Activated CD4-positive, alpha-beta memory T cell treated with anti-CD3 and anti-CD28 coated beads, Interleukin-2, amount 10 ng/mL, durations not matched to agents 7 days and 5 days (primary cell): ENCODE measurements around the gene BMI1. TPM values are rescaled to one million over a fixed set of nuclear protein-coding genes. Genes with fewer than 3 reads are reported as not detected.
"Not testable (repeated sequence)": the region's sequence is repeated elsewhere in the genome, so short reads cannot be mapped to it uniquely, and the experiment has no call there.

Experiments
- CTCF ChIA-PET: fragments of 350-600 bp; sonication (Branson Sonifier 250); formaldehyde crosslinking; loops from one replicate; lab custom pipeline; 2021; ENCODE audit warnings: antibody characterized with exemption, inconsistent platforms; lab: Charles Lee
- POLR2A ChIA-PET: fragments of 350-600 bp; sonication (Branson Sonifier 250); formaldehyde crosslinking; loops from one replicate; lab custom pipeline; 2021; ENCODE audit warnings: antibody characterized with exemption; lab: Charles Lee
- DNase-seq: peaks from one replicate; pipeline ENCODE4 v3.0.0-alpha.2; 2020
- H3K27ac Mint-ChIP-seq: one replicate; pipeline ENCODE4 v1.8.0; 2021; ENCODE audit warnings: mild to moderate bottlenecking, mixed read lengths
- H3K27me3 Mint-ChIP-seq: one replicate; pipeline ENCODE4 v1.8.0; 2021; ENCODE audit warnings: mixed read lengths
- H3K36me3 Mint-ChIP-seq: one replicate; pipeline ENCODE4 v1.8.0; 2021; ENCODE audit warnings: low read depth, mixed read lengths
- H3K4me1 Mint-ChIP-seq: one replicate; pipeline ENCODE4 v1.8.0; 2021; ENCODE audit warnings: mixed read lengths
- H3K4me3 Mint-ChIP-seq: one replicate; pipeline ENCODE4 v1.8.0; 2021; ENCODE audit warnings: mild to moderate bottlenecking, mixed read lengths
- H3K9me3 Mint-ChIP-seq: one replicate; pipeline ENCODE4 v1.8.0; 2021; ENCODE audit warnings: mixed read lengths
- total RNA-seq, 2 experiments: library from RNA; stranded (reverse); gene quantifications; one replicate each; pipeline ENCODE4 v1.2.3, GENCODE V29; 2021

Gene BMI1
- total RNA-seq, 2 experiments from 2014 or later: 64.0 to 66.5 TPM

GRCh38 chr10:22342421-22342820 lies 21.5 kb downstream of the BMI1 start:
- H3K36me3 Mint-ChIP-seq: peaks cover 13% of the 10 kb centered on the region
- no peak overlapping the region for H3K4me3 Mint-ChIP-seq
- POLR2A ChIA-PET: interaction anchor here (1.0 kb wide), 1 partner anchor 10 kb away, joined by 3 read pairs; no protein-coding TSS in a partner anchor
- H3K4me1 Mint-ChIP-seq: peaks cover 51% of the 10 kb centered on the region
- no peak overlapping the region for H3K27ac Mint-ChIP-seq
- peaks cover 72% of the 10 kb centered on the region for H3K27me3 Mint-ChIP-seq
- DNase-seq: no peak
- no peaks in the 10 kb centered on the region for H3K9me3 Mint-ChIP-seq
- CTCF ChIA-PET: interaction anchor here (2.2 kb wide), 1 partner anchor 646 kb away, joined by 5 read pairs; no protein-coding TSS in a partner anchor

- ChIA-PET CTCF (interaction anchor here (0.9 to 2.3 kb wide), 5 partner anchors 24 to 847 kb away, joined by 3 to 8 read pairs (median 4); no protein-coding TSS in a partner anchor), POLR2A (interaction anchor here (0.6 to 2.0 kb wide), 4 partner anchors 12 to 340 kb away, joined by 3 to 5 read pairs (median 3); partner anchors contain the start of gene DNAJC1)
- no peak overlapping the region for H3K4me3 Mint-ChIP-seq
- H3K36me3 Mint-ChIP-seq: peaks cover 13% of the 10 kb centered on the region
- no peak overlapping the region for H3K27ac Mint-ChIP-seq
- H3K9me3 Mint-ChIP-seq: no peaks in the 10 kb centered on the region
- peaks cover 39% of the 10 kb centered on the region for H3K4me1 Mint-ChIP-seq
- no peak for DNase-seq
- peaks cover 64% of the 10 kb centered on the region for H3K27me3 Mint-ChIP-seq
Measured at GRCh38 chr10:22343731-22344130, 22.8 kb downstream of the BMI1 start.

DNA sequence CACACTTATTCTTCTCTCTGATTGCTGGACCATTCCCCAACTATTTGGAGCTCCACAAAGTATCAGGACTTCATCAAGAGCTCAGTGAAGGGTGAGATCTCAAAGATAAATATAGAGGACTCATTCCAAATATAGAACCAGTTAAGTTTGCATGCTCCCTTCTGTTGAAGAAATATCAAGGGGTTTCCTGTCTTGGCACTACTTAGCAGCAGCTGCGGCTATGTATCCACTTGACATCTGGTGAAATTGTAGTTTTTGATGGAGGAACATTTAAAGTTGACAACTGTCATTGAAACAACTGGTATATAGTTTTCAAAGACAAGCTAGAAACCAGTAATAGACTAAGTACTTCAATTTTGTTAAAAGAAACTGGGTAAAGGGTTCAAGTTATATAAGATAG lies 23.4 kb downstream of the BMI1 start:
- Mint-ChIP-seq H3K27ac (peak overlapping the region; percentile 1), H3K4me1 (peaks cover 34% of the 10 kb centered on the region), H3K9me3 (no peaks in the 10 kb centered on the region), H3K36me3 (peaks cover 13% of the 10 kb centered on the region), H3K27me3 (peaks cover 59% of the 10 kb centered on the region), H3K4me3 (no peak overlapping the region)
- no peak for DNase-seq
- CTCF ChIA-PET: interaction anchor here (0.6 to 2.3 kb wide), 6 partner anchors 25 to 848 kb away, joined by 3 to 8 read pairs (median 4); no protein-coding TSS in a partner anchor
- POLR2A ChIA-PET: interaction anchor here (0.6 to 2.0 kb wide), 4 partner anchors 12 to 341 kb away, joined by 3 to 5 read pairs (median 3); partner anchors contain the start of gene DNAJC1

GRCh38 chr10:22344781-22345300 lies 23.9 kb downstream of the BMI1 start:
- ChIA-PET POLR2A (interaction anchor here (1.0 to 2.0 kb wide), 3 partner anchors 13 to 341 kb away, joined by 3 to 5 read pairs (median 3); partner anchors contain the start of gene DNAJC1), CTCF (interaction anchor here (0.6 to 2.3 kb wide), 4 partner anchors 143 to 848 kb away, joined by 3 to 8 read pairs (median 4); no protein-coding TSS in a partner anchor)
- peaks cover 56% of the 10 kb centered on the region for H3K27me3 Mint-ChIP-seq
- no peaks in the 10 kb centered on the region for H3K9me3 Mint-ChIP-seq
- H3K36me3 Mint-ChIP-seq: peaks cover 13% of the 10 kb centered on the region
- H3K27ac Mint-ChIP-seq: peak overlapping the region; percentile 1
- peaks cover 28% of the 10 kb centered on the region for H3K4me1 Mint-ChIP-seq
- DNase-seq: no peak
- peak overlapping the region; percentile 51 for H3K4me3 Mint-ChIP-seq

- H3K4me3 Mint-ChIP-seq: peak within 1 kb of the TSS; percentile 64
- peak; percentile 68 for DNase-seq
- H3K36me3 Mint-ChIP-seq: peaks cover 13% of the 10 kb centered on the region
- peak within 1 kb of the TSS; percentile 1 for H3K27ac Mint-ChIP-seq
- H3K4me1 Mint-ChIP-seq: peaks cover 25% of the 10 kb centered on the region
- H3K9me3 Mint-ChIP-seq: no peaks in the 10 kb centered on the region
- peaks cover 54% of the 10 kb centered on the region for H3K27me3 Mint-ChIP-seq
- ChIA-PET CTCF (interaction anchor here (2.3 kb wide), 1 partner anchor 849 kb away, joined by 8 read pairs; no protein-coding TSS in a partner anchor), POLR2A (interaction anchor here (0.6 to 2.0 kb wide), 2 partner anchors 135 to 342 kb away, joined by 3 to 5 read pairs; partner anchors contain the start of gene DNAJC1)
Measured at GRCh38 chr10:22345301-22346095, 24.6 kb downstream of the BMI1 start, which contains the start of gene SPAG6. SPAG6 (plus strand) TSS chr10:22345496; CDS start chr10:22345612, 116 bp downstream.

- H3K9me3 Mint-ChIP-seq: no peaks in the 10 kb centered on the region
- no peak overlapping the region for H3K27ac Mint-ChIP-seq
- H3K4me3 Mint-ChIP-seq: peak overlapping the region; percentile 54
- peaks cover 13% of the 10 kb centered on the region for H3K36me3 Mint-ChIP-seq
- CTCF ChIA-PET: no interaction called here
- POLR2A ChIA-PET: interaction anchor here (0.6 kb wide), 1 partner anchor 134 kb away, joined by 3 read pairs; no protein-coding TSS in a partner anchor
- peaks cover 25% of the 10 kb centered on the region for H3K4me1 Mint-ChIP-seq
- H3K27me3 Mint-ChIP-seq: peaks cover 56% of the 10 kb centered on the region
- DNase-seq: no peak
Measured at GRCh38 chr10:22346096-22346661, 25.3 kb downstream of the BMI1 start.

DNA sequence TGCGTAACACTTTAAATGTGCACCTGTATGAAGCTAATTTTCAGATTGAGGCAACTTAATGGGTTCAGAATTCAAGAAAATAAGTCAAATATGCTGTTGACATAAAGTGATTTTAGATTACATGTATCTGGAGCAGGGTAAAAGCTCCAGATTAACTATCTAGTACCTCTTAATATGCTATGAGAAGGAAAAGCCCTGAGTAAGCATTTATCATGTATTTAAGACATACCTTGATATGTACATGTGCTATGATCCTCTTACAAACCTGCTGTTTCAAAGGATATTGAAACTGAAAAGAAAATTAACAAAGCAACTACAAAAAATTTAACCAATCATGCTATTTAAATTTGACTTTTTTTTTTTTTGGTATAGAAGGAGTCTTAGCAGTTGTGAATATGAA lies 28.9 kb downstream of the BMI1 start:
- POLR2A ChIA-PET: no interaction called here
- no peaks in the 10 kb centered on the region for H3K9me3 Mint-ChIP-seq

DNA sequence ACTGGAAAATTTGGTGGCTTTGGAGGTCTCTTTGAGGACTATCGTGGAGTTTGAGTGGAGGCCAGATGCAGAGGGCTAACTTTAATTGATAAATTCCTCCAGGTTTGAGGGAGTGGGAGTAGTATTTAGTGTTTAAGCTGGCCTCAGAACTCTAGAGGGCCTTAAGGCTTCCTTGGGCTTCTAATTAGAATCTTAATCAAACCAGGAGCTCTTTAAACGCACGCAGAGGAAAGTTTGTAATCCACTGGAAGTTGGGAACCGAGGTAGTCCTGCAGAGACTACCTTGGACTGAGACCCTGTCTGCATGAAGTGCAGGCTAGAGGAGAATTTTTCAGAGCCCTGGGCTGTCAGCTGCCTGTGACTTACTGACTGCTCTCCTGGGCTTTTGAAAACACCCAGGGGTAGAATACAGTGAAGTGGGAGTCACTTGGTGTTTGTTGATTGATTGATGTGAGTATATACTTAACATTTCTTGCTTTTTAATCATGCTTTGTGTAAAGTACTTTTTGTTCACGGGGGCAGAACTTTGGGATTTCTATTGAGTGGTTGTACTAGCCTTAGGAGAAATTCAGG lies 30.3 kb downstream of the BMI1 start:
- Mint-ChIP-seq H3K9me3 (no peaks in the 10 kb centered on the region), H3K27ac (no peak overlapping the region), H3K36me3 (peaks cover 3% of the 10 kb centered on the region), H3K4me3 (no peak overlapping the region), H3K4me1 (peaks cover 2% of the 10 kb centered on the region), H3K27me3 (peaks cover 27% of the 10 kb centered on the region)
- ChIA-PET CTCF (no interaction called here), POLR2A (no interaction called here)
- DNase-seq: no peak

More for the DNA sequence above, 28.9 kb downstream of the BMI1 start:
- no peak for DNase-seq
- Mint-ChIP-seq H3K4me1 (peaks cover 11% of the 10 kb centered on the region), H3K27me3 (peaks cover 34% of the 10 kb centered on the region), H3K36me3 (peaks cover 10% of the 10 kb centered on the region), H3K27ac (no peak overlapping the region), H3K4me3 (no peak overlapping the region)
- CTCF ChIA-PET: interaction anchor here (0.6 to 0.9 kb wide), 2 partner anchors 235 to 364 kb away, joined by 4 to 5 read pairs; no protein-coding TSS in a partner anchor

DNA sequence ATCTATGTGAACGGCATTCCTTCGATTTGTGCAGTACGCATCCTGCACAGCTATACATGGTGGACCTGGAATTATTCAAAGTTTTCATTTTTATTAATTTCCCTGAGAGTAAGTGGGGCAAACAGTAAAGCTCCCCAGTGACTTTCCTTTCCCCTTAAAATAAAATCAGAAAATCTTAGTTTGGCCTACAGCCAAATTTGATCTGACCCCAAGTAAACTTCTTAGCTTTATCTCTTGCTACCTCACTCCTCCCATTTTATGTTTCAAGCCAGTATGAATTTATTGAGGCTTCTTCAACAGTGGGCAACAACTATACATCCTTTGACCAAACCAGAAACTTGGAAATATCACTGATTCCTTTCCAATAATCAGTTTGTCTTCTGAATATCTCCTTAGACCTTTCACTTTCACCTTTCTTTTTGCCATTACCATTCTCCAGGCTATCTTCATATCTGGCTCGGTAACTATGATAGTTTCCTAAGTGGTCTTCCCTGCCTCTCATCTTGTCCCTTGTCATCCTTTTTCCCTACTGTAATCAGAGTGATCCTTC lies 35.5 kb downstream of the BMI1 start:
- H3K4me3 Mint-ChIP-seq: no peak overlapping the region
- no peak overlapping the region for H3K27ac Mint-ChIP-seq
- no peak for DNase-seq
- POLR2A ChIA-PET: interaction anchor here (0.8 kb wide), 1 partner anchor 15 kb away, joined by 3 read pairs; no protein-coding TSS in a partner anchor
- H3K4me1 Mint-ChIP-seq: peaks cover 2% of the 10 kb centered on the region
- CTCF ChIA-PET: no interaction called here
- H3K9me3 Mint-ChIP-seq: no peaks in the 10 kb centered on the region
- H3K36me3 Mint-ChIP-seq: no peaks in the 10 kb centered on the region
- H3K27me3 Mint-ChIP-seq: peaks cover 11% of the 10 kb centered on the region

DNA sequence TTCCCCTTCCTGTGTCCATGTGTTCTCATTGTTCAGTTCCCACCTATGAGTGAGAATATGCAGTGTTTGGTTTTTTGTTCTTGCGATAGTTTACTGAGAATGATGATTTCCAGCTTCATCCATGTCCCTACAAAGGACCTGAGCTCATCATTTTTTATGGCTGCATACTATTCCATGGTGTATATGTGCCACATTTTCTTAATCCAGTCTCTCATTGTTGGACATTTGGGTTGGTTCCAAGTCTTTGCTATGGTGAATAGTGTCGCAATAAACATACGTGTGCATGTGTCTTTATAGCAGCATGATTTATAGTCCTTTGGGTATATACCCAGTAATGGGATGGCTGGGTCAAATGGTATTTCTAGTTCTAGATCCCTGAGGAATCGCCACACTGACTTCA lies 36.9 kb downstream of the BMI1 start:
- peaks cover 11% of the 10 kb centered on the region for H3K27me3 Mint-ChIP-seq
- CTCF ChIA-PET, H3K36me3 Mint-ChIP-seq, H3K4me3 Mint-ChIP-seq, H3K27ac Mint-ChIP-seq, DNase-seq, H3K9me3 Mint-ChIP-seq, H3K4me1 Mint-ChIP-seq, POLR2A ChIA-PET: not testable (repeated sequence)

DNA sequence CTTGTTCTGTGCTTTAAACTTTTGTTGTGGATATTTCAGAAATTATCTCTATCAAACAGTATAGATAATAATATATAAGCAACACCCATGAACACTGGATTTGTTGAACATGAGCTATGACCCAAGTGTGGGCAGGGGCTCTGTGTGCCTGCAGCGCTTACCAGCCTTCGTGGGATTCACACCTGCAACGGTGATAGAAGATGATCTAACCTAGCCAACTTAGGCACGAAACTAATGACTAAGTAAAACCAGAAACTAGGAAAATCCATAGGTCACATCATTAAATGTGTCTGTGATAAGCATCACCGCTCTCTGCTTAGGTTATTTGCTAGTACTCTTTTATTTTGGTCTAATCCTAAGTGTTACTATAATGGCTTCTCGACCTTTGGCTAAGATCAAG lies 42.4 kb downstream of the BMI1 start:
- peaks cover 18% of the 10 kb centered on the region for H3K4me1 Mint-ChIP-seq
- DNase-seq: no peak
- no peak overlapping the region for H3K4me3 Mint-ChIP-seq
- ChIA-PET CTCF (no interaction called here), POLR2A (no interaction called here)
- H3K27ac Mint-ChIP-seq: no peak overlapping the region
- H3K27me3 Mint-ChIP-seq: no peaks in the 10 kb centered on the region
- no peaks in the 10 kb centered on the region for H3K36me3 Mint-ChIP-seq
- no peaks in the 10 kb centered on the region for H3K9me3 Mint-ChIP-seq
